Measurements from ENCODE around the gene RPN2.
A peak's percentile ranks its signal among the peaks of the same experiment; 100 is the strongest.

Gene RPN2

GRCh38 chr20:37228656-37229055 lies 49.5 kb downstream of the RPN2 start:
- no peaks in the 10 kb centered on the region for H3K27me3 ChIP-seq (ENCODE audit: control insufficient read depth, insufficient read depth, low read length, poor library complexity, severe bottlenecking)
- peaks cover 78% of the 10 kb centered on the region for H3K36me3 ChIP-seq (ENCODE audit: control insufficient read depth, insufficient read depth, low read length)
- H3K27ac ChIP-seq (ENCODE audit: insufficient read depth, low read depth, low read length, poor library complexity, severe bottlenecking), result peak overlapping the region; percentile 80
- no peaks in the 10 kb centered on the region for H3K9me3 ChIP-seq (ENCODE audit: control insufficient read depth, low read length)
- 92 to 94% methylated on average over 5 of the region's 5 CpGs for WGBS, 2 experiments
- H3K4me3 ChIP-seq (ENCODE audit: insufficient read depth, low read depth, low read length), result no peak overlapping the region
- peaks cover 17% of the 10 kb centered on the region for H3K4me1 ChIP-seq (ENCODE audit: control insufficient read depth, insufficient read depth, low read length)

- peaks cover 78% of the 10 kb centered on the region for H3K36me3 ChIP-seq (ENCODE audit: control insufficient read depth, insufficient read depth, low read length)
- peak overlapping the region; percentile 80 for H3K27ac ChIP-seq (ENCODE audit: insufficient read depth, low read depth, low read length, poor library complexity, severe bottlenecking)
- WGBS, 2 experiments, result 30 to 41% methylated on average over 4 of the region's 4 CpGs
These were observed 50.2 kb downstream of the RPN2 start for GRCh38 chr20:37229357-37229756.

GRCh38 chr20:37230200-37230599 lies 51.1 kb downstream of the RPN2 start:
- Histone ChIP-seq H3K27me3 (ENCODE audit: control insufficient read depth, insufficient read depth, low read length, poor library complexity, severe bottlenecking) (no peaks in the 10 kb centered on the region), H3K27ac (ENCODE audit: insufficient read depth, low read depth, low read length, poor library complexity, severe bottlenecking) (peak overlapping the region; percentile 80), H3K4me1 (ENCODE audit: control insufficient read depth, insufficient read depth, low read length) (peaks cover 17% of the 10 kb centered on the region), H3K9me3 (ENCODE audit: control insufficient read depth, low read length) (no peaks in the 10 kb centered on the region), H3K4me3 (ENCODE audit: insufficient read depth, low read depth, low read length) (no peak overlapping the region), H3K36me3 (ENCODE audit: control insufficient read depth, insufficient read depth, low read length) (peaks cover 77% of the 10 kb centered on the region)
- 96% methylated on average over 6 of the region's 6 CpGs for WGBS, 2 experiments

More at GRCh38 chr20:37229357-37229756, 50.2 kb downstream of the RPN2 start:
- no peak overlapping the region for H3K4me3 ChIP-seq (ENCODE audit: insufficient read depth, low read depth, low read length)
- peaks cover 17% of the 10 kb centered on the region for H3K4me1 ChIP-seq (ENCODE audit: control insufficient read depth, insufficient read depth, low read length)
- no peaks in the 10 kb centered on the region for H3K27me3 ChIP-seq (ENCODE audit: control insufficient read depth, insufficient read depth, low read length, poor library complexity, severe bottlenecking)
- no peaks in the 10 kb centered on the region for H3K9me3 ChIP-seq (ENCODE audit: control insufficient read depth, low read length)

- H3K27ac ChIP-seq (ENCODE audit: insufficient read depth, low read depth, low read length, poor library complexity, severe bottlenecking), result peak overlapping the region; percentile 38
- peaks cover 77% of the 10 kb centered on the region for H3K36me3 ChIP-seq (ENCODE audit: control insufficient read depth, insufficient read depth, low read length)
- no peaks in the 10 kb centered on the region for H3K9me3 ChIP-seq (ENCODE audit: control insufficient read depth, low read length)
- no peaks in the 10 kb centered on the region for H3K27me3 ChIP-seq (ENCODE audit: control insufficient read depth, insufficient read depth, low read length, poor library complexity, severe bottlenecking)
- H3K4me3 ChIP-seq (ENCODE audit: insufficient read depth, low read depth, low read length), result no peak overlapping the region
- WGBS, 2 experiments, result 86 to 88% methylated on average over 13 of the region's 13 CpGs
- H3K4me1 ChIP-seq (ENCODE audit: control insufficient read depth, insufficient read depth, low read length), result peaks cover 17% of the 10 kb centered on the region
These were observed 53.0 kb downstream of the RPN2 start for GRCh38 chr20:37231947-37232630.

- Histone ChIP-seq H3K9me3 (ENCODE audit: control insufficient read depth, low read length) (no peaks in the 10 kb centered on the region), H3K27me3 (ENCODE audit: control insufficient read depth, insufficient read depth, low read length, poor library complexity, severe bottlenecking) (no peaks in the 10 kb centered on the region), H3K27ac (ENCODE audit: insufficient read depth, low read depth, low read length, poor library complexity, severe bottlenecking) (no peak overlapping the region), H3K36me3 (ENCODE audit: control insufficient read depth, insufficient read depth, low read length) (peaks cover 80% of the 10 kb centered on the region), H3K4me3 (ENCODE audit: insufficient read depth, low read depth, low read length) (no peak overlapping the region), H3K4me1 (ENCODE audit: control insufficient read depth, insufficient read depth, low read length) (peaks cover 15% of the 10 kb centered on the region)
- 94% methylated on average over 10 of the region's 10 CpGs for WGBS, 2 experiments
These were observed 54.6 kb downstream of the RPN2 start for GRCh38 chr20:37233548-37234253.

GRCh38 chr20:37234254-37234581 lies 55.1 kb downstream of the RPN2 start:
- no peak overlapping the region for H3K4me3 ChIP-seq (ENCODE audit: insufficient read depth, low read depth, low read length)
- peaks cover 12% of the 10 kb centered on the region for H3K4me1 ChIP-seq (ENCODE audit: control insufficient read depth, insufficient read depth, low read length)
- WGBS, 2 experiments, result 96 to 100% methylated on average over 5 of the region's 5 CpGs
- no peaks in the 10 kb centered on the region for H3K27me3 ChIP-seq (ENCODE audit: control insufficient read depth, insufficient read depth, low read length, poor library complexity, severe bottlenecking)
- H3K36me3 ChIP-seq (ENCODE audit: control insufficient read depth, insufficient read depth, low read length), result peaks cover 81% of the 10 kb centered on the region
- H3K27ac ChIP-seq (ENCODE audit: insufficient read depth, low read depth, low read length, poor library complexity, severe bottlenecking), result no peak overlapping the region
- no peaks in the 10 kb centered on the region for H3K9me3 ChIP-seq (ENCODE audit: control insufficient read depth, low read length)

GRCh38 chr20:37235065-37235464 lies 55.9 kb downstream of the RPN2 start:
- peaks cover 12% of the 10 kb centered on the region for H3K4me1 ChIP-seq (ENCODE audit: control insufficient read depth, insufficient read depth, low read length)
- no peaks in the 10 kb centered on the region for H3K27me3 ChIP-seq (ENCODE audit: control insufficient read depth, insufficient read depth, low read length, poor library complexity, severe bottlenecking)
- H3K9me3 ChIP-seq (ENCODE audit: control insufficient read depth, low read length), result no peaks in the 10 kb centered on the region
- peaks cover 79% of the 10 kb centered on the region for H3K36me3 ChIP-seq (ENCODE audit: control insufficient read depth, insufficient read depth, low read length)
- no peak overlapping the region for H3K4me3 ChIP-seq (ENCODE audit: insufficient read depth, low read depth, low read length)
- 93 to 96% methylated on average over 6 of the region's 6 CpGs for WGBS, 2 experiments
- H3K27ac ChIP-seq (ENCODE audit: insufficient read depth, low read depth, low read length, poor library complexity, severe bottlenecking), result no peak overlapping the region

GRCh38 chr20:37236462-37236861 lies 57.3 kb downstream of the RPN2 start:
- H3K9me3 ChIP-seq (ENCODE audit: control insufficient read depth, low read length), result no peaks in the 10 kb centered on the region
- H3K4me3 ChIP-seq (ENCODE audit: insufficient read depth, low read depth, low read length), result no peak overlapping the region
- WGBS, 2 experiments, result 94 to 95% methylated on average over 4 of the region's 4 CpGs
- H3K4me1 ChIP-seq (ENCODE audit: control insufficient read depth, insufficient read depth, low read length), result peaks cover 12% of the 10 kb centered on the region
- no peak overlapping the region for H3K27ac ChIP-seq (ENCODE audit: insufficient read depth, low read depth, low read length, poor library complexity, severe bottlenecking)
- H3K36me3 ChIP-seq (ENCODE audit: control insufficient read depth, insufficient read depth, low read length), result peaks cover 77% of the 10 kb centered on the region
- no peaks in the 10 kb centered on the region for H3K27me3 ChIP-seq (ENCODE audit: control insufficient read depth, insufficient read depth, low read length, poor library complexity, severe bottlenecking)

GRCh38 chr20:37237656-37238055 lies 58.5 kb downstream of the RPN2 start:
- H3K9me3 ChIP-seq (ENCODE audit: control insufficient read depth, low read length), result no peaks in the 10 kb centered on the region
- no peak overlapping the region for H3K27ac ChIP-seq (ENCODE audit: insufficient read depth, low read depth, low read length, poor library complexity, severe bottlenecking)
- H3K36me3 ChIP-seq (ENCODE audit: control insufficient read depth, insufficient read depth, low read length), result peaks cover 81% of the 10 kb centered on the region
- H3K4me3 ChIP-seq (ENCODE audit: insufficient read depth, low read depth, low read length), result no peak overlapping the region
- 85 to 97% methylated on average over 5 of the region's 5 CpGs for WGBS, 2 experiments
- H3K27me3 ChIP-seq (ENCODE audit: control insufficient read depth, insufficient read depth, low read length, poor library complexity, severe bottlenecking), result no peaks in the 10 kb centered on the region
- H3K4me1 ChIP-seq (ENCODE audit: control insufficient read depth, insufficient read depth, low read length), result peaks cover 9% of the 10 kb centered on the region

- WGBS, 2 experiments, result 94% methylated on average over 6 of the region's 6 CpGs
- H3K27ac ChIP-seq (ENCODE audit: insufficient read depth, low read depth, low read length, poor library complexity, severe bottlenecking), result no peak overlapping the region
- peaks cover 9% of the 10 kb centered on the region for H3K4me1 ChIP-seq (ENCODE audit: control insufficient read depth, insufficient read depth, low read length)
- peaks cover 82% of the 10 kb centered on the region for H3K36me3 ChIP-seq (ENCODE audit: control insufficient read depth, insufficient read depth, low read length)
- no peaks in the 10 kb centered on the region for H3K9me3 ChIP-seq (ENCODE audit: control insufficient read depth, low read length)
- no peak overlapping the region for H3K4me3 ChIP-seq (ENCODE audit: insufficient read depth, low read depth, low read length)
- H3K27me3 ChIP-seq (ENCODE audit: control insufficient read depth, insufficient read depth, low read length, poor library complexity, severe bottlenecking), result no peaks in the 10 kb centered on the region
These were observed 59.3 kb downstream of the RPN2 start for GRCh38 chr20:37238426-37238825.
